ENCODE data around the gene DKK1. TPM values are rescaled to one million over a fixed set of nuclear protein-coding genes. Genes with fewer than 3 reads are reported as not detected.

The DKK1 gene
- total and polyA plus RNA-seq, 2 of the 4 experiments (the other 2 are of a cell fraction): 97.6 to 116 TPM

- CTCF ChIA-PET: interaction anchor here (1.4 kb wide), 1 partner anchor 8 kb away, joined by 3 read pairs; no protein-coding TSS in a partner anchor
- H2AFZ ChIP-seq (replicated peaks; ENCODE audit: low read length, poor library complexity): no peak overlapping the region
- peaks cover 3% of the 10 kb centered on the region for H3K4me1 ChIP-seq (ENCODE audit: control insufficient read depth, insufficient read depth, low read length)
- H3K14ac ChIP-seq (replicated peaks; ENCODE audit: low read depth, low read length): no peak overlapping the region
- H3K27me3 ChIP-seq (ENCODE audit: control insufficient read depth, insufficient read depth, low read length): no peaks in the 10 kb centered on the region
- H4K5ac ChIP-seq (ENCODE audit: low read depth, low read length): no peak overlapping the region
- 0 out of 3 replicates have a peak overlapping the region, but pooled peaks have one; percentile 29 for H2BK15ac ChIP-seq (ENCODE audit: low read depth, low read length)
- no peaks in the 10 kb centered on the region for H4K20me1 ChIP-seq (ENCODE audit: insufficient read depth, low read length)
- H3K4me3 ChIP-seq (ENCODE audit: insufficient read depth, low read depth, low read length): no peak overlapping the region
- no peak overlapping the region for H3K4ac ChIP-seq (ENCODE audit: low read depth, low read length)
- H3K9me1 ChIP-seq (ENCODE audit: insufficient read depth, low read length): peaks cover 3% of the 10 kb centered on the region; the same call in 1 of the 2 replicates
- no TSS peak for BruUV-seq (replicated peaks)
- H3K23ac ChIP-seq (ENCODE audit: low read depth, low read length): no peak overlapping the region
- no peak overlapping the region for H3K9ac ChIP-seq (ENCODE audit: low read depth, low read length)
- 0 out of 2 replicates have a peak overlapping the region, but pooled peaks have one; percentile 9 for H2BK120ac ChIP-seq (ENCODE audit: low read depth, low read length)
- POLR2A ChIA-PET (ENCODE audit: unreplicated experiment): no interaction called here
- in situ Hi-C loops (cut with MboI; ENCODE audit: low sequenced_read_pairs): no loop called here
- ATAC-seq (ENCODE audit: low read depth) (no peak), DNase-seq (no peak)
- no peak overlapping the region for H4K91ac ChIP-seq (ENCODE audit: insufficient read depth, low read depth, low read length)
- no peaks in the 10 kb centered on the region for H3K36me3 ChIP-seq (ENCODE audit: control insufficient read depth, insufficient read depth, low read length)
- intact Hi-C loops (cut with micrococcal nuclease): no loop called here
- no peak overlapping the region; the same call in 1 of the 2 replicates for H2BK20ac ChIP-seq (ENCODE audit: low read depth, low read length)
- H3K9me3 ChIP-seq (ENCODE audit: control insufficient read depth, insufficient read depth, low read length): no peaks in the 10 kb centered on the region
- WGBS, 2 experiments (ENCODE audit: extremely low coverage in 2 of 2, insufficient read length in 1 of 2): no CpG with 5 or more reads among the region's 3 CpGs
- no peak overlapping the region for H3K56ac ChIP-seq (ENCODE audit: extremely low read depth, insufficient read depth, low read length)
- no peak overlapping the region for H2BK5ac ChIP-seq (ENCODE audit: low read depth, low read length, poor library complexity, severe bottlenecking)
- no peak overlapping the region for H3K18ac ChIP-seq (ENCODE audit: low read depth, low read length)
- no peak overlapping the region; the same call in 1 of the 2 replicates for H2AK5ac ChIP-seq (ENCODE audit: low read depth, low read length)
- H3K27ac ChIP-seq (ENCODE audit: insufficient read depth, low read length): no peak overlapping the region
- dilution Hi-C loops (cut with HindIII; ENCODE audit: low sequenced_read_pairs, unreplicated experiment): no loop called here
- TF ChIP-seq USF2 (IDR thresholded peaks at IDR 0.05; ENCODE audit: low read depth, low read length): no peak
- no peak for TF ChIP-seq MAZ (IDR thresholded peaks at IDR 0.05; ENCODE audit: borderline replicate concordance, low read depth, low read length)
- TF ChIP-seq SMC3 (IDR thresholded peaks at IDR 0.05; ENCODE audit: low read depth, low read length): no peak
- no peak for TF ChIP-seq ELK1 (IDR thresholded peaks at IDR 0.05; ENCODE audit: borderline replicate concordance, low read depth, low read length)
- no peak for TF ChIP-seq MXI1 (IDR thresholded peaks at IDR 0.05; ENCODE audit: borderline replicate concordance, low read depth, low read length)
- TF ChIP-seq CHD1 (IDR thresholded peaks at IDR 0.05; ENCODE audit: low read depth, low read length): no peak
- no peak for TF ChIP-seq RAD21 (IDR thresholded peaks at IDR 0.05; ENCODE audit: low read length)
- no peak for TF ChIP-seq RCOR1 (IDR thresholded peaks at IDR 0.05; ENCODE audit: insufficient replicate concordance, low read length)
- TF ChIP-seq MAFK (IDR thresholded peaks at IDR 0.05; ENCODE audit: low read depth, low read length): no peak
- no peak for TF ChIP-seq POLR2A (IDR thresholded peaks at IDR 0.05; ENCODE audit: low read depth, low read length)
- TF ChIP-seq FOS (IDR thresholded peaks at IDR 0.05; ENCODE audit: low read depth, low read length): no peak
- H3K79me1 ChIP-seq (ENCODE audit: low read depth in 1 of 2, low read length in 2 of 2): no peaks in the 10 kb centered on the region
- H2AK9ac ChIP-seq (replicated peaks; ENCODE audit: low read depth, low read length, poor library complexity): no peak overlapping the region
- no peak overlapping the region for H3K4me2 ChIP-seq (ENCODE audit: low read depth, low read length)
- H4K8ac ChIP-seq (ENCODE audit: low read depth in 2 of 2, low read length in 2 of 2): peak overlapping the region in 1 of 2 experiments; percentile 83; a peak in 2 of 4 replicates
These were observed 17.7 kb downstream of the DKK1 start for GRCh38 chr10:52331638-52332364.

Measured in IMR-90 (cell line).